ENCODE results near the gene GTF2F2. TPM values are rescaled to one million over a fixed set of nuclear protein-coding genes. Genes with fewer than 3 reads are reported as not detected.

Gene GTF2F2
- total RNA-seq, 1 experiment from 2014 or later, result 33.8 TPM

DNA sequence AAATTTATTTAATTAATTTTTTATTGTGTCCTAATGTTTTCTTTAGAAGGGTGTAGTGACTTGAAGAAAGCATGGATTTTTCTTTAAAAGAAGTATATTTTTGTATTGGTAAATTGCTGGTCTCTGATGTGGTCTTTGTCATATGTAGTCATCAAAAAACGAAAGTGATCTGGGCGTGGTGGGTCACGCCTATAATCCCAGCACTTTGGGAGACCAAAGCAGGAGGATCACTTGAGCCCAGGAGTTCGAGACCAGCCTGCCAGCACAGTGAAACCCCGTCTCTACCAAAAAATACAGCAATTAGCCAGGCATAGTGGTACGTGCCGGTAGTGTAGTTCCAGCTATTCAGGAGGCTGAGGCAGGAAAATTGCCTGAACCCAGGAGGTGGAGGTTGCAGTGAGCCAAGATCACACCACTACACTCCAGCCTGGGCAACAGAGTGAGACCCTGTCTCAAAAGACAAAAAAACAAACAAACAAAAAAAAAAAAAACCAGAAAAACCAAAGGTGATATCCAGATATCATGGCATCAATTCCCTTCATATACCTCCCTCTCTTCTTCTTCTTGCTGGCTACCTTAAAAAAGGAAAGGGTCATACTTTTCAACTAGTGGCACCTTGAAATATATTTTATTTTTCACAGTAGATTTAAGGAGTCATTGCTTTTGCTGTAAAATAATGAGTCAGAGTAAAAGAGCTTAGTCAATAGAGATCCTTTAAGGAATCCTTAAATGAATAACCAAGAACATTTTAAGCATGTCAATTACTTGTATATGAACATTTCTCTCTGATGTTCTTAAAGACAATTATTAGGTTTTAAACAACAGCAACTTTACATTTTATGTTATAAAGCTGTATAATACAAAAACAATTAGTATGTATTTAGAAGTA is 60.6 kb downstream of the GTF2F2 start:
- ATAC-seq (no peak), DNase-seq (ENCODE audit: low spot score) (no peak)
- Mint-ChIP-seq H3K4me3 (no peak overlapping the region), H3K36me3 (no peaks in the 10 kb centered on the region), H3K27me3 (ENCODE audit: low read depth) (no peaks in the 10 kb centered on the region), H3K27ac (no peak overlapping the region), H3K9me3 (no peaks in the 10 kb centered on the region), H3K4me1 (no peaks in the 10 kb centered on the region)
- peak; percentile 51; the same call in 1 of the 2 replicates for TF ChIP-seq ZNF121 (CRISPR knock-in tag; IDR thresholded peaks at IDR 0.05)
- no peak for TF ChIP-seq NFYB (CRISPR knock-in tag; conservative IDR thresholded peaks at IDR 0.05; ENCODE audit: low read depth)
- POLR2A ChIA-PET, result interaction anchor here (0.6 kb wide), 1 partner anchor 14 kb away, joined by 4 read pairs; no protein-coding TSS in a partner anchor
- CTCF ChIA-PET, result interaction anchor here (1.6 kb wide), 1 partner anchor 100 kb away, joined by 6 read pairs; no protein-coding TSS in a partner anchor

DNA sequence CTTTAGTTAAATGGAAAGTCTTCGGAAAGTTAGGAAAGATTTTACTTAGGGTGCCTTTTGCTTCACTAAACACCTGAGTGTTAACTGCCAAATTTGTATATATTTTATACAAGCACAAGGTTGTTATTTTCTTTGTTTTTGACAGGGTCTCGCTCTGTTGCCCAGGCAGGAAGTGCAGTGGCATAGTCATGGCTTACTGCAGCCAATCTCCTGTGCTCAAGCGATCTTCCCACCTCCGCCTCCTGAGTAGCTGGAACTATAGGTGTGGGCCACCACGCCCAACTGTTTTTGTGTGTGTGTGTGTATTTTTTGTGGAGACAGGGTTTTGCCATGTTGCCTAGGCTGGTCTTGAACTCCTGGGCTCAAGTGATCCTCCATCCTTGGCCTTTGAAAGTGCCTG is 64.4 kb downstream of the GTF2F2 start:
- no peak for ATAC-seq
- no peak for DNase-seq (ENCODE audit: low spot score)
- Mint-ChIP-seq H3K27me3 (ENCODE audit: low read depth) (no peaks in the 10 kb centered on the region), H3K4me3 (no peak overlapping the region), H3K36me3 (peaks cover 6% of the 10 kb centered on the region), H3K4me1 (no peaks in the 10 kb centered on the region), H3K27ac (no peak overlapping the region), H3K9me3 (peaks cover 8% of the 10 kb centered on the region; the same call in 1 of the 2 replicates)
- ChIA-PET POLR2A (interaction anchor here (0.6 kb wide), 1 partner anchor 62 kb away, joined by 4 read pairs; no protein-coding TSS in a partner anchor), CTCF (no interaction called here)
- TF ChIP-seq GABPB1 (CRISPR knock-in tag; IDR thresholded peaks at IDR 0.05), result no peak
- no peak for TF ChIP-seq ZNF121 (CRISPR knock-in tag; IDR thresholded peaks at IDR 0.05)
- no peak for TF ChIP-seq NR2C2 (CRISPR knock-in tag; IDR thresholded peaks at IDR 0.05)
- no peak for TF ChIP-seq GRHL2 (CRISPR knock-in tag; IDR thresholded peaks at IDR 0.05; ENCODE audit: insufficient replicate concordance, severe bottlenecking)
- TF ChIP-seq CREB1 (CRISPR knock-in tag; IDR thresholded peaks at IDR 0.05), result no peak
- no peak for TF ChIP-seq ZNF232 (CRISPR knock-in tag; IDR thresholded peaks at IDR 0.05)

DNA sequence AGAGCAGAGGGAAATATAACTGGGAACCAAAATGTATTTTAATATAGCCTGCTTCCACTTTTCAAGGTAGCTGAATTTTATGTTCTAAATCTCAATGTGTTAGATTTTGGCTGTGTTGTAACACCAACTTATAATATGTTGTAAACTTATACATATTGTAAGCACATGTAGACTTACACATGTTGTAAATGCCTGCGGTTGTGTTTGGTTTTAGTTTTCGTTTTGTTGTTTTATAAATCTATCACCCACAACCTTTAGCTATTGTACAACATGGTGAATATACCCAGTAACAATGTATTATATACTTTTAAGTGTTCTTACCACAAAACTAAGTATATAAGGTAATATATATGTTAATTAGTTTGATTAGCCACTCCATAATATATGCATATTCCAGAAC is 65.0 kb downstream of the GTF2F2 start:
- ATAC-seq, result no peak
- TF ChIP-seq PRRX2 (CRISPR knock-in tag; IDR thresholded peaks at IDR 0.05), result no peak
- no peak for TF ChIP-seq ATF1 (CRISPR knock-in tag; IDR thresholded peaks at IDR 0.05)
- TF ChIP-seq GABPB1 (CRISPR knock-in tag; IDR thresholded peaks at IDR 0.05), result no peak
- TF ChIP-seq CBFB (CRISPR knock-in tag; IDR thresholded peaks at IDR 0.05; ENCODE audit: low read depth), result no peak
- no peak for TF ChIP-seq ZNF671 (CRISPR knock-in tag; IDR thresholded peaks at IDR 0.05)
- no peak for TF ChIP-seq FOXP1 (CRISPR knock-in tag; IDR thresholded peaks at IDR 0.05; ENCODE audit: borderline replicate concordance)
- TF ChIP-seq JUN (CRISPR knock-in tag; IDR thresholded peaks at IDR 0.05), result no peak
- no peak for TF ChIP-seq EMX1 (CRISPR knock-in tag; IDR thresholded peaks at IDR 0.05)
- TF ChIP-seq, protein P1, sequence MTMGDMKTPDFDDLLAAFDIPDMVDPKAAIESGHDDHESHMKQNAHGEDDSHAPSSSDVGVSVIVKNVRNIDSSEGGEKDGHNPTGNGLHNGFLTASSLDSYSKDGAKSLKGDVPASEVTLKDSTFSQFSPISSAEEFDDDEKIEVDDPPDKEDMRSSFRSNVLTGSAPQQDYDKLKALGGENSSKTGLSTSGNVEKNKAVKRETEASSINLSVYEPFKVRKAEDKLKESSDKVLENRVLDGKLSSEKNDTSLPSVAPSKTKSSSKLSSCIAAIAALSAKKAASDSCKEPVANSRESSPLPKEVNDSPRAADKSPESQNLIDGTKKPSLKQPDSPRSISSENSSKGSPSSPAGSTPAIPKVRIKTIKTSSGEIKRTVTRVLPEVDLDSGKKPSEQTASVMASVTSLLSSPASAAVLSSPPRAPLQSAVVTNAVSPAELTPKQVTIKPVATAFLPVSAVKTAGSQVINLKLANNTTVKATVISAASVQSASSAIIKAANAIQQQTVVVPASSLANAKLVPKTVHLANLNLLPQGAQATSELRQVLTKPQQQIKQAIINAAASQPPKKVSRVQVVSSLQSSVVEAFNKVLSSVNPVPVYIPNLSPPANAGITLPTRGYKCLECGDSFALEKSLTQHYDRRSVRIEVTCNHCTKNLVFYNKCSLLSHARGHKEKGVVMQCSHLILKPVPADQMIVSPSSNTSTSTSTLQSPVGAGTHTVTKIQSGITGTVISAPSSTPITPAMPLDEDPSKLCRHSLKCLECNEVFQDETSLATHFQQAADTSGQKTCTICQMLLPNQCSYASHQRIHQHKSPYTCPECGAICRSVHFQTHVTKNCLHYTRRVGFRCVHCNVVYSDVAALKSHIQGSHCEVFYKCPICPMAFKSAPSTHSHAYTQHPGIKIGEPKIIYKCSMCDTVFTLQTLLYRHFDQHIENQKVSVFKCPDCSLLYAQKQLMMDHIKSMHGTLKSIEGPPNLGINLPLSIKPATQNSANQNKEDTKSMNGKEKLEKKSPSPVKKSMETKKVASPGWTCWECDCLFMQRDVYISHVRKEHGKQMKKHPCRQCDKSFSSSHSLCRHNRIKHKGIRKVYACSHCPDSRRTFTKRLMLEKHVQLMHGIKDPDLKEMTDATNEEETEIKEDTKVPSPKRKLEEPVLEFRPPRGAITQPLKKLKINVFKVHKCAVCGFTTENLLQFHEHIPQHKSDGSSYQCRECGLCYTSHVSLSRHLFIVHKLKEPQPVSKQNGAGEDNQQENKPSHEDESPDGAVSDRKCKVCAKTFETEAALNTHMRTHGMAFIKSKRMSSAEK (CRISPR knock-in tag; IDR thresholded peaks at IDR 0.05; ENCODE audit: borderline replicate concordance), result no peak
- TF ChIP-seq, protein P2, sequence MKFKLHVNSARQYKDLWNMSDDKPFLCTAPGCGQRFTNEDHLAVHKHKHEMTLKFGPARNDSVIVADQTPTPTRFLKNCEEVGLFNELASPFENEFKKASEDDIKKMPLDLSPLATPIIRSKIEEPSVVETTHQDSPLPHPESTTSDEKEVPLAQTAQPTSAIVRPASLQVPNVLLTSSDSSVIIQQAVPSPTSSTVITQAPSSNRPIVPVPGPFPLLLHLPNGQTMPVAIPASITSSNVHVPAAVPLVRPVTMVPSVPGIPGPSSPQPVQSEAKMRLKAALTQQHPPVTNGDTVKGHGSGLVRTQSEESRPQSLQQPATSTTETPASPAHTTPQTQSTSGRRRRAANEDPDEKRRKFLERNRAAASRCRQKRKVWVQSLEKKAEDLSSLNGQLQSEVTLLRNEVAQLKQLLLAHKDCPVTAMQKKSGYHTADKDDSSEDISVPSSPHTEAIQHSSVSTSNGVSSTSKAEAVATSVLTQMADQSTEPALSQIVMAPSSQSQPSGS (CRISPR knock-in tag; IDR thresholded peaks at IDR 0.05; ENCODE audit: borderline replicate concordance, low read depth), result no peak
- TF ChIP-seq KAT7 (CRISPR knock-in tag; IDR thresholded peaks at IDR 0.05; ENCODE audit: borderline replicate concordance), result no peak
- TF ChIP-seq ELF4 (CRISPR knock-in tag; IDR thresholded peaks at IDR 0.05; ENCODE audit: low read depth), result no peak
- no peak for TF ChIP-seq ZNF138 (CRISPR knock-in tag; conservative IDR thresholded peaks at IDR 0.05)
- TF ChIP-seq, protein P3, sequence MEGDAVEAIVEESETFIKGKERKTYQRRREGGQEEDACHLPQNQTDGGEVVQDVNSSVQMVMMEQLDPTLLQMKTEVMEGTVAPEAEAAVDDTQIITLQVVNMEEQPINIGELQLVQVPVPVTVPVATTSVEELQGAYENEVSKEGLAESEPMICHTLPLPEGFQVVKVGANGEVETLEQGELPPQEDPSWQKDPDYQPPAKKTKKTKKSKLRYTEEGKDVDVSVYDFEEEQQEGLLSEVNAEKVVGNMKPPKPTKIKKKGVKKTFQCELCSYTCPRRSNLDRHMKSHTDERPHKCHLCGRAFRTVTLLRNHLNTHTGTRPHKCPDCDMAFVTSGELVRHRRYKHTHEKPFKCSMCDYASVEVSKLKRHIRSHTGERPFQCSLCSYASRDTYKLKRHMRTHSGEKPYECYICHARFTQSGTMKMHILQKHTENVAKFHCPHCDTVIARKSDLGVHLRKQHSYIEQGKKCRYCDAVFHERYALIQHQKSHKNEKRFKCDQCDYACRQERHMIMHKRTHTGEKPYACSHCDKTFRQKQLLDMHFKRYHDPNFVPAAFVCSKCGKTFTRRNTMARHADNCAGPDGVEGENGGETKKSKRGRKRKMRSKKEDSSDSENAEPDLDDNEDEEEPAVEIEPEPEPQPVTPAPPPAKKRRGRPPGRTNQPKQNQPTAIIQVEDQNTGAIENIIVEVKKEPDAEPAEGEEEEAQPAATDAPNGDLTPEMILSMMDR (IDR thresholded peaks at IDR 0.05), result no peak
- TF ChIP-seq SMAD3 (CRISPR knock-in tag; IDR thresholded peaks at IDR 0.05; ENCODE audit: borderline replicate concordance), result no peak
- TF ChIP-seq, protein P4, sequence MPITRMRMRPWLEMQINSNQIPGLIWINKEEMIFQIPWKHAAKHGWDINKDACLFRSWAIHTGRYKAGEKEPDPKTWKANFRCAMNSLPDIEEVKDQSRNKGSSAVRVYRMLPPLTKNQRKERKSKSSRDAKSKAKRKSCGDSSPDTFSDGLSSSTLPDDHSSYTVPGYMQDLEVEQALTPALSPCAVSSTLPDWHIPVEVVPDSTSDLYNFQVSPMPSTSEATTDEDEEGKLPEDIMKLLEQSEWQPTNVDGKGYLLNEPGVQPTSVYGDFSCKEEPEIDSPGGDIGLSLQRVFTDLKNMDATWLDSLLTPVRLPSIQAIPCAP (CRISPR knock-in tag; IDR thresholded peaks at IDR 0.05), result no peak
- TF ChIP-seq, protein P5, sequence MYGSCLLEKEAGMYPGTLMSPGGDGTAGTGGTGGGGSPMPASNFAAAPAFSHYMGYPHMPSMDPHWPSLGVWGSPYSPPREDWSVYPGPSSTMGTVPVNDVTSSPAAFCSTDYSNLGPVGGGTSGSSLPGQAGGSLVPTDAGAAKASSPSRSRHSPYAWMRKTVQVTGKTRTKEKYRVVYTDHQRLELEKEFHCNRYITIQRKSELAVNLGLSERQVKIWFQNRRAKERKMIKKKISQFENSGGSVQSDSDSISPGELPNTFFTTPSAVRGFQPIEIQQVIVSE (CRISPR knock-in tag; IDR thresholded peaks at IDR 0.05; ENCODE audit: borderline replicate concordance), result no peak

More for the DNA sequence above, 65.0 kb downstream of the GTF2F2 start:
- Mint-ChIP-seq H3K27me3 (ENCODE audit: low read depth) (no peaks in the 10 kb centered on the region), H3K36me3 (peaks cover 6% of the 10 kb centered on the region), H3K27ac (no peak overlapping the region), H3K4me3 (no peak overlapping the region), H3K9me3 (peaks cover 8% of the 10 kb centered on the region; the same call in 1 of the 2 replicates), H3K4me1 (no peaks in the 10 kb centered on the region)
- CTCF ChIA-PET, result interaction anchor here (1.0 kb wide), 1 partner anchor 96 kb away, joined by 3 read pairs; no protein-coding TSS in a partner anchor
- DNase-seq (ENCODE audit: low spot score), result no peak
- POLR2A ChIA-PET, result interaction anchor here (0.6 kb wide), 1 partner anchor 61 kb away, joined by 4 read pairs; no protein-coding TSS in a partner anchor

All from WTC11 (cell line).